NCI-H2107 (cell line): ENCODE results near the gene A4GALT.
"Not testable (repeated sequence)": the region's sequence is repeated elsewhere in the genome, so short reads cannot be mapped to it uniquely, and the experiment has no call there.

Experiments
- DNase-seq: peaks from one replicate; lab custom pipeline; 2025; lab: John Stamatoyannopoulos, UW

A4GALT gene

GRCh38 chr22:42682113-42682851, 38.4 kb downstream of the A4GALT start:
- no peak for DNase-seq

GRCh38 chr22:42680648-42681047, 40.0 kb downstream of the A4GALT start:
- DNase-seq, result no peak

- no peak for DNase-seq
Measured at GRCh38 chr22:42679691-42680090, 41.0 kb downstream of the A4GALT start.

GRCh38 chr22:42678894-42679293, 41.8 kb downstream of the A4GALT start:
- DNase-seq, result no peak

GRCh38 chr22:42677936-42678335, 42.7 kb downstream of the A4GALT start:
- not testable (repeated sequence) for DNase-seq

- DNase-seq, result no peak
Measured at GRCh38 chr22:42676059-42676607, 44.5 kb downstream of the A4GALT start.

- DNase-seq, result no peak
Measured at GRCh38 chr22:42673898-42674401, 46.7 kb downstream of the A4GALT start.

- not testable (repeated sequence) for DNase-seq
Measured at GRCh38 chr22:42673071-42673470, 47.6 kb downstream of the A4GALT start.

- no peak for DNase-seq
Measured at GRCh38 chr22:42670921-42671709, 49.6 kb downstream of the A4GALT start.

- DNase-seq, result no peak
Measured at GRCh38 chr22:42670046-42670445, 50.6 kb downstream of the A4GALT start.

GRCh38 chr22:42666393-42666792, 54.3 kb downstream of the A4GALT start:
- not testable (repeated sequence) for DNase-seq

GRCh38 chr22:42664976-42665831, 55.5 kb downstream of the A4GALT start:
- DNase-seq, result no peak

- DNase-seq, result peak; percentile 21
Measured at GRCh38 chr22:42661985-42662831, 58.5 kb downstream of the A4GALT start.

- no peak for DNase-seq
Measured at GRCh38 chr22:42656578-42656977, 64.1 kb downstream of the A4GALT start.

- peak; percentile 70 for DNase-seq
Measured at GRCh38 chr22:42655693-42656092, 65.0 kb downstream of the A4GALT start.

GRCh38 chr22:42654436-42655073, 66.1 kb downstream of the A4GALT start:
- no peak for DNase-seq

GRCh38 chr22:42653999-42654398, 66.7 kb downstream of the A4GALT start:
- DNase-seq, result no peak

GRCh38 chr22:42651134-42651533, 69.5 kb downstream of the A4GALT start:
- DNase-seq, result no peak

GRCh38 chr22:42649246-42650099, 71.2 kb downstream of the A4GALT start, which contains the start of gene CYB5R3:
TSS of gene CYB5R3 (minus strand) at chr22:42649392. CDS start at chr22:42649315, 77 bp downstream.
- no peak for DNase-seq
